Spleen (tissue), 11 donors: ENCODE data around the gene XPR1. TPM values are rescaled to one million over a fixed set of nuclear protein-coding genes. Genes with fewer than 3 reads are reported as not detected.
"Not testable (repeated sequence)": the region's sequence is repeated elsewhere in the genome, so short reads cannot be mapped to it uniquely, and the experiment has no call there.

ENCODE experiments used
- DNase-seq: peaks from one replicate; pipeline ENCODE4 v3.0.0-alpha.2; 2020
- H3K27ac ChIP-seq, 8 donors: fragments of 200-600 bp; sonication (generic) in 7 of 8; 1 replicate in 4 of 8; 2 replicates in 4 of 8; pipeline versions ENCODE4 v1.5.0 to v1.8.0; 2016 to 2021; ENCODE audit warnings: inconsistent platforms in 4 of 8, mild to moderate bottlenecking in 4 of 8, moderate library complexity in 1 of 8
- H3K27me3 ChIP-seq, 7 donors: fragments of 200-600 bp; sonication (generic) in 6 of 7; replicated peaks in 1 of 7; 1 replicate in 4 of 7; 2 replicates in 3 of 7; pipeline versions ENCODE4 v1.5.0 to v1.8.0; 2016 to 2021; ENCODE audit warnings: inconsistent platforms in 3 of 7, mild to moderate bottlenecking in 1 of 7
- H3K36me3 ChIP-seq, 6 donors: fragments of 200-600 bp; sonication (generic) in 5 of 6; 1 replicate in 4 of 6; 2 replicates in 2 of 6; pipeline versions ENCODE4 v1.5.0 to v1.8.0; 2016 to 2021; ENCODE audit warnings: inconsistent platforms in 2 of 6
- H3K4me1 ChIP-seq, 6 donors: fragments of 200-600 bp; sonication (generic) in 5 of 6; 1 replicate in 3 of 6; 2 replicates in 3 of 6; pipeline versions ENCODE4 v1.5.0 to v1.8.0; 2016 to 2021; ENCODE audit warnings: inconsistent platforms in 3 of 6
- H3K4me3 ChIP-seq, 8 donors: fragments of 200-600 bp; sonication (generic) in 7 of 8; 1 replicate in 4 of 8; 2 replicates in 4 of 8; pipeline versions ENCODE4 v1.5.0 to v1.8.0; 2016 to 2021; ENCODE audit warnings: inconsistent platforms in 4 of 8, mild to moderate bottlenecking in 4 of 8, moderate library complexity in 2 of 8
- H3K9me3 ChIP-seq, 8 donors: fragments of 200-600 bp; sonication (generic) in 7 of 8; 1 replicate in 4 of 8; 2 replicates in 4 of 8; pipeline versions ENCODE4 v1.5.0 to v1.8.0; 2016 to 2021; ENCODE audit warnings: inconsistent platforms in 4 of 8
- POLR2A ChIP-seq, 3 donors: fragments of 450-650 bp; IDR thresholded peaks; one replicate each; pipeline ENCODE4 v1.5.1; 2017; ENCODE audit warnings: antibody characterized with exemption in 3 of 3, mild to moderate bottlenecking in 1 of 3
- POLR2AphosphoS5 ChIP-seq, 3 donors: sonication (generic); formaldehyde crosslinking; IDR thresholded peaks; one replicate each; pipeline ENCODE4 v1.5.1; 2017; ENCODE audit warnings: antibody characterized with exemption in 3 of 3
- WGBS, 5 donors: extraction: QIAGEN DNeasy Blood & Tissue Kit in 3 of 5; methylation state at CpG; one replicate each; pipeline versions ENCODE4 v1.1.5 to v1.1.7; 2013 to 2018; 5-methylcytosine and 5-hydroxymethylcytosine counted together
- intact Hi-C: fragments of 100-400 bp; cut with DNase I; formaldehyde crosslinking; loops from one replicate; pipeline ENCODE4 v1.15.0; 2023; ENCODE audit warnings: low total_unique reads
- polyA plus RNA-seq, 3 donors: library from polyadenylated mRNA; stranded (reverse); fragments of 200-250 nt; gene quantifications; one replicate each; pipeline ENCODE4 v1.2.1, GENCODE V29; 2013
- total RNA-seq, 7 donors: library from RNA; depleted of rRNA in 3 of 7; stranded (reverse); fragments of >200 nt in 3 of 7; fragmentation: NEBNext Ultra II Directional in 4 of 7; extraction: Animal tissue kit (Norgen Biotek cat#: 25700) in 4 of 7; gene quantifications; one replicate each; pipeline versions ENCODE4 v1.1.0 to v1.2.1, GENCODE V29; 2016 to 2021
- TF ChIP-seq, protein P1 (sequence below), 11 experiments: fragments of 200-600 bp in 7 of 11; fragments of 450-650 bp in 4 of 11; sonication (generic) in 4 of 11; IDR thresholded peaks in 8 of 11; conservative IDR thresholded peaks in 3 of 11; 1 replicate in 7 of 11; 2 replicates in 4 of 11; pipeline versions ENCODE4 v1.4.0 to v1.8.0; 2016 to 2021; ENCODE audit warnings: antibody characterized with exemption in 11 of 11, inconsistent platforms in 4 of 11, mild to moderate bottlenecking in 1 of 11
- donor health status: healthy with polysubstance abuse.
- donor health status: DM: no; HTN: no; CAD: no; lungs with moderate emphysema.
- donor health status: DM: no; HTN: no; CAD: no.
- donor health status: Bipolar disorder and iron deficiency.
- donor health status: healthy.
- donor health status: DM: no; HTN: no; CAD: no.
- donor health status: DM: yes; HTN: yes; CAD: no.

XPR1 gene
- total and polyA plus RNA-seq, 10 donors, result 2.3 to 26.8 (median 18.1) TPM

DNA sequence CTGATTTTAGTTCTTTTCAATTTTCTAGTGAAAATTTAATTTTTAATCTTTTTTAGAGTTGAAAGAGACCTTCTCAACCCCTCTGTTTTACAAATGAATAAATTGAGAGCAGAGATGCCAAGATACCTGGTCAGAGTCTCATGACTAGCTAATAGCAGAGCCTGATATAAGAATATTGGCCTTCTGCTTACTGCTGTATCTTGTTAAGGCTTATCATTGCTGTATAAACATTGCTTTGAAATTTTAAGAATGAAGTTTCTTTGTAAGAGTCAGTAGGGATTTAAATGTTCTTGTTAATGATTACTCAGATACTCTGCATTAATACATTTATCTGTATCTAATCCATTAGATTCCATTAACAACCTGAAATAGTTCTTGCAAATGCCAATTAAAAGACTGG is 9.8 kb downstream of the XPR1 start:
- peaks cover 0 to 7% (median 0%) of the 10 kb centered on the region in 6 donors for H3K36me3 ChIP-seq
- intact Hi-C loops, result no loop called here
- TF ChIP-seq, protein P1, sequence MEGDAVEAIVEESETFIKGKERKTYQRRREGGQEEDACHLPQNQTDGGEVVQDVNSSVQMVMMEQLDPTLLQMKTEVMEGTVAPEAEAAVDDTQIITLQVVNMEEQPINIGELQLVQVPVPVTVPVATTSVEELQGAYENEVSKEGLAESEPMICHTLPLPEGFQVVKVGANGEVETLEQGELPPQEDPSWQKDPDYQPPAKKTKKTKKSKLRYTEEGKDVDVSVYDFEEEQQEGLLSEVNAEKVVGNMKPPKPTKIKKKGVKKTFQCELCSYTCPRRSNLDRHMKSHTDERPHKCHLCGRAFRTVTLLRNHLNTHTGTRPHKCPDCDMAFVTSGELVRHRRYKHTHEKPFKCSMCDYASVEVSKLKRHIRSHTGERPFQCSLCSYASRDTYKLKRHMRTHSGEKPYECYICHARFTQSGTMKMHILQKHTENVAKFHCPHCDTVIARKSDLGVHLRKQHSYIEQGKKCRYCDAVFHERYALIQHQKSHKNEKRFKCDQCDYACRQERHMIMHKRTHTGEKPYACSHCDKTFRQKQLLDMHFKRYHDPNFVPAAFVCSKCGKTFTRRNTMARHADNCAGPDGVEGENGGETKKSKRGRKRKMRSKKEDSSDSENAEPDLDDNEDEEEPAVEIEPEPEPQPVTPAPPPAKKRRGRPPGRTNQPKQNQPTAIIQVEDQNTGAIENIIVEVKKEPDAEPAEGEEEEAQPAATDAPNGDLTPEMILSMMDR (IDR thresholded peaks at IDR 0.05 in 8 of 11, conservative IDR thresholded peaks at IDR 0.05 in 3 of 11), result no peak
- no peaks in the 10 kb centered on the region for H3K9me3 ChIP-seq
- DNase-seq, result no peak
- peaks cover 0 to 9% (median 1%) of the 10 kb centered on the region in 6 donors for H3K4me1 ChIP-seq
- no peaks in the 10 kb centered on the region for H3K27me3 ChIP-seq
- H3K27ac ChIP-seq, result no peak overlapping the region
- H3K4me3 ChIP-seq, result no peak overlapping the region

DNA sequence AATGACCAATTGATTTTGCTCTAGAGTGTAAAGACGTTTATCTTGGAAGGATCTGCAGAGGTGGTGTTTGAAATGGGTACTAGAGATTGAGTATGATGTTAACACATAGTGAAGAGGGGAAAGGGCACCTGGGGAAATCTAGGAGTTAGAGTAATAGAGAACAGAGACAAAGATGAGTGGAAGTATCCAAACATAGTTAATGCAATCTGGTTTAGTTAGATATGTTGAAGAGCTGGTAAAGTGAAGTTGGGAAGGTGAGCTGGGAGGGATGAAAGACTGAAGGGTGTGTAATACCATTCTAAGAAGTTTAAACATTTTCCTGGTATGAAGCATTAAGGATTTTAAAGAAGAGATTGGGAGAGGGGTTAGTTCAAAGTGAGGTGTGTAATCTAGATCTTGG is 11.0 kb downstream of the XPR1 start:
- 90 to 97% (median 92%) methylated on average over 1 of the region's 1 CpG for WGBS, 5 donors
- Histone ChIP-seq H3K4me3 (no peak overlapping the region), H3K9me3 (no peaks in the 10 kb centered on the region), H3K4me1 (peaks cover 0 to 9% (median 1%) of the 10 kb centered on the region in 6 donors), H3K36me3 (peaks cover 0 to 7% (median 0%) of the 10 kb centered on the region in 6 donors), H3K27ac (no peak overlapping the region), H3K27me3 (no peaks in the 10 kb centered on the region)
- TF ChIP-seq POLR2A (IDR thresholded peaks at IDR 0.05) (no peak), POLR2AphosphoS5 (IDR thresholded peaks at IDR 0.05) (no peak)
- intact Hi-C loops, result no loop called here
- no peak for DNase-seq

DNA sequence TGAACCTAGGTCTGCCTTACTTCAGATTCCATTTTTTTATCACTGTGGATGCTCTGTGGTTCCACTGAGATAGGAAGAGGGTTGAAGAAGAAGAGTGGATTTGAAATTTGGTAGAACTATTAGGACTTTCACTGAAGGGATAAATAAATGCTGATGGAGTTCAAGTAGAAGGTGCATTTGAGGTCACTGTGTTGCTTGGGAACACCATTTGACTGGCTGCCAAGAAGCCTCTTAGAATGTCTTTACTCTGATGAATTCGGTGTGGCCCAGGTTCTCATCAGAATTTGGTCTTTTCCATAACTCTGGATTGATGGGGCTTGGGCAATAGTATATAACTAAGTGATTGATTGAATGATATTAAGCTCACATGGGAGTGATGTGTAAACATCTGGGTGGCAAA is 11.9 kb downstream of the XPR1 start:
- Histone ChIP-seq H3K36me3 (peaks cover 0 to 7% (median 0%) of the 10 kb centered on the region in 6 donors), H3K9me3 (no peaks in the 10 kb centered on the region), H3K27ac (no peak overlapping the region), H3K4me3 (no peak overlapping the region), H3K4me1 (peaks cover 0 to 9% (median 1%) of the 10 kb centered on the region in 6 donors), H3K27me3 (no peaks in the 10 kb centered on the region)
- TF ChIP-seq POLR2A (IDR thresholded peaks at IDR 0.05) (no peak), POLR2AphosphoS5 (IDR thresholded peaks at IDR 0.05) (no peak)
- TF ChIP-seq, protein P1 (IDR thresholded peaks at IDR 0.05 in 8 of 11, conservative IDR thresholded peaks at IDR 0.05 in 3 of 11), result no peak
- 69 to 96% (median 81%) methylated on average over 1 of the region's 1 CpG for WGBS, 5 donors
- no peak for DNase-seq
- intact Hi-C loops, result no loop called here

GRCh38 chr1:180644526-180645192 is 12.8 kb downstream of the XPR1 start:
- Histone ChIP-seq H3K9me3 (no peaks in the 10 kb centered on the region), H3K36me3 (peaks cover 0 to 7% (median 0%) of the 10 kb centered on the region in 6 donors), H3K27ac (no peak overlapping the region), H3K4me1 (peaks cover 0 to 13% (median 1%) of the 10 kb centered on the region in 6 donors), H3K27me3 (no peaks in the 10 kb centered on the region), H3K4me3 (no peak overlapping the region)
- TF ChIP-seq, protein P1 (IDR thresholded peaks at IDR 0.05 in 8 of 11, conservative IDR thresholded peaks at IDR 0.05 in 3 of 11), result no peak
- no peak for TF ChIP-seq POLR2A (IDR thresholded peaks at IDR 0.05)
- no peak for TF ChIP-seq POLR2AphosphoS5 (IDR thresholded peaks at IDR 0.05)
- 90 to 96% (median 95%) methylated on average over 7 of the region's 7 CpGs for WGBS, 5 donors
- DNase-seq, result no peak
- intact Hi-C loops, result no loop called here

DNA sequence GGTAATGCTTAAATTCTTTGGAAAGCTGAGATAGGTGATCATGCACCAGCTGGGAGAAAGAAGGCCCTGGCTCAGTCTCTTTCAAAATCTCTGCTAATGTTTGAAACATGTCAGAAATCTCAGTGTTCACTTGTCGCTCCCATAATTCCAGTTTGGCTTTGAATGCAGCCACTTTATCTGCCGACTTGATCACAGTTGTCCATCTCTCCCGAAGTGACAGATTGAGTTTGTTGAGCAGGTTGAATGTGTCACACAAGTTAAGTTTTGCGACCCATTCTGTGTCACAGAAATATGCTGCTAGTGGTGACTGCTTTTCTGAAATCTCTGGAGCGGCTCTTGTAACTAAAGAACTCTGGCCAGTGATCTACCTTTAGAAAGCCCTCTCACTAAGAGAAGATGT is 13.4 kb downstream of the XPR1 start:
- H3K27ac ChIP-seq, H3K9me3 ChIP-seq, H3K4me3 ChIP-seq, intact Hi-C loops, H3K36me3 ChIP-seq, H3K27me3 ChIP-seq, DNase-seq: not testable (repeated sequence)
- H3K4me1 ChIP-seq, result peaks cover 0 to 16% (median 1%) of the 10 kb centered on the region in 6 donors
- 90 to 99% (median 95%) methylated on average over 5 of the region's 5 CpGs for WGBS, 5 donors
